Stimulated activated naive CD8-positive, alpha-beta T cell treated with anti-CD3 and anti-CD28 coated beads, Interleukin-15, amount 100 ng/mL, for 72 hours (primary cell): ENCODE data around the gene FBXO31.

ENCODE experiments used
- ATAC-seq: fragments of 150-1000 bp; cut with Tn5 transposase; 2 replicates; pipeline ENCODE4 v1.10.0; 2021; ENCODE audit warnings: mild to moderate bottlenecking, moderate library complexity
- DNase-seq, 2 donors: peaks; one replicate each; pipeline ENCODE4 v3.0.0; 2021 to 2022
- H3K27ac Mint-ChIP-seq, 2 donors: one replicate each; pipeline ENCODE4 v1.8.0; 2022; ENCODE audit warnings: mild to moderate bottlenecking in 2 of 2, mixed read lengths in 2 of 2, moderate library complexity in 2 of 2
- H3K27me3 Mint-ChIP-seq: one replicate; pipeline ENCODE4 v1.8.0; 2022; ENCODE audit warnings: mixed read lengths
- H3K4me1 Mint-ChIP-seq: one replicate; pipeline ENCODE4 v1.8.0; 2022; ENCODE audit warnings: mild to moderate bottlenecking, mixed read lengths
- H3K4me3 Mint-ChIP-seq, 2 donors: one replicate each; pipeline ENCODE4 v1.8.0; 2022; ENCODE audit warnings: mild to moderate bottlenecking in 2 of 2, mixed read lengths in 2 of 2, moderate library complexity in 1 of 2
- H3K9me3 Mint-ChIP-seq, 2 donors: one replicate each; pipeline ENCODE4 v1.8.0; 2022; ENCODE audit warnings: mixed read lengths in 2 of 2

FBXO31 gene

GRCh38 chr16:87312008-87312407, 71.6 kb downstream of the FBXO31 start:
- DNase-seq = no peak
- Mint-ChIP-seq H3K9me3 (no peaks in the 10 kb centered on the region), H3K4me1 (peaks cover 15% of the 10 kb centered on the region), H3K27me3 (no peaks in the 10 kb centered on the region), H3K27ac (no peak overlapping the region), H3K4me3 (no peak overlapping the region)
- ATAC-seq = no peak

- ATAC-seq (no peak), DNase-seq (no peak)
- no peaks in the 10 kb centered on the region for H3K27me3 Mint-ChIP-seq
- peaks cover 11% of the 10 kb centered on the region for H3K4me1 Mint-ChIP-seq
- H3K9me3 Mint-ChIP-seq = no peaks in the 10 kb centered on the region
- H3K27ac Mint-ChIP-seq = no peak overlapping the region
- H3K4me3 Mint-ChIP-seq = no peak overlapping the region
Measured at GRCh38 chr16:87311387-87311786, 72.2 kb downstream of the FBXO31 start.

- no peak overlapping the region for H3K4me3 Mint-ChIP-seq
- H3K27me3 Mint-ChIP-seq = no peaks in the 10 kb centered on the region
Measured at GRCh38 chr16:87310610-87311009, 73.0 kb downstream of the FBXO31 start.

DNA sequence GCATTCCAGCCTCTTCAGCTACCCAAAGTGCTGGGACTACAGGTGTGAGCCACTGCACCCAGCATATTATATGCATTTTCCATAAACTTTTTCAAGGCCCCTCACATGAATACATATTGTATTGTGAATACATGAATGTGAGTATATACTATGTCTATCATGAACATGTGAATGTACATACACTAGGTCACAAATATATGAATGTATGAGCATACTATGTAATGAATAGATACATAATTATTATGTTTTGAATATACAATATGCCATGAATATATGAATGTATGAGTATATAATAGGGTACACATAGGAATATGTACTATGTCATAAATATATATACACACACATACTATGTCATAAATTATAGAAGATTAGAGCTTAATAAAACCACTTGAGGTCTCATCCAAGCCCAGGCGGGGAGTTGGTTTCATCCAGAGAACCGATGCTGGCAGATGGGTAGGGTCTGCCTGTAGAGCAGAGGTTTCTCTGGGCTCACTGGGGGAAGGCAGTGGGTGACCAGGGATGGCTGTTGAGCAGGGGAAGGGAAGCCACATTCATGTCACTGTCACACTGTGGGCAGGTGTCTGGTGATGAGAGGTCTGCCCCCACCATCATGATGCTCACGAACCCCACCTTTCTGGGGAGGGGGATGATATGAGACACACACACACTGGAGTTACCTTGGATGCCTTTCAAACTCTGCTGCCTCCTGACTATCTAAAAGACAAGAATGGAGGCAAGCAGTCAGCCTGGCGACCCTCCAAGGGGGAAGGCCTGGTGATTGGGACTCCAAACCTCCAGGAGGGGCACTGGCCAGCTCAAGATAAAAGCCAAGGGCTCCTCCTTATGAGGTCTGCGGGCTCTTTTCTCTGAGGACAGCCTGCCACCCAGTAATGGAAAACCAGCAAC, 73.7 kb downstream of the FBXO31 start:
- Mint-ChIP-seq H3K4me1 (no peaks in the 10 kb centered on the region), H3K4me3 (no peak overlapping the region), H3K27ac (peak overlapping the region in 1 of 2 donors; percentile 87)

More at GRCh38 chr16:87310610-87311009, 73.0 kb downstream of the FBXO31 start:
- peak overlapping the region in 1 of 2 donors; percentile 87 for H3K27ac Mint-ChIP-seq
- ATAC-seq = peak; percentile 23
- peaks cover 3% of the 10 kb centered on the region for H3K4me1 Mint-ChIP-seq
- H3K9me3 Mint-ChIP-seq = no peaks in the 10 kb centered on the region
- no peak for DNase-seq

DNA sequence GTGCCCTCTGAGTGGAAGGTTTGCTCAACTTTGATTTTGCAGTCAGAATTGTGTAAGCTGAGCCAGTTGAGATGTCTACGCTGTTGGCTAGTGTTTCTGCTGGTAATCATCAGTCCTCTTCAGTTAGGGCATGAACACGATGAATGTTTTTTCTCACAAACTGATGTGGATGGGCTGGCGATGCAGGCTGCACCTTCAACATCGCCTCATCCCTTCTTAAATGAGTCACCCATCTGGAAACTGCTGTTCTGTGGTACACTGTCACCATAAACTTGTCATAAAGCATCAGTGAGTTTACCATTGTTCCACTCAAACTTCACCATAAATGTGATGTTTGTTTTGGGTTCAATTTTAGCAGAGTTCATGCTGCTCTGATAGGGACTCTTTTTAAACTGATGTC, 74.8 kb downstream of the FBXO31 start:
- H3K27me3 Mint-ChIP-seq = no peaks in the 10 kb centered on the region
- no peaks in the 10 kb centered on the region for H3K9me3 Mint-ChIP-seq
- DNase-seq = peak in 1 of 2 donors; percentile 28
- H3K4me3 Mint-ChIP-seq = no peak overlapping the region
- H3K4me1 Mint-ChIP-seq = peaks cover 4% of the 10 kb centered on the region
- H3K27ac Mint-ChIP-seq = no peak overlapping the region
- ATAC-seq = peak; percentile 94

More for the DNA sequence above, 73.7 kb downstream of the FBXO31 start:
- DNase-seq = no peak
- Mint-ChIP-seq H3K9me3 (no peaks in the 10 kb centered on the region), H3K27me3 (no peaks in the 10 kb centered on the region)
- no peak for ATAC-seq

DNA sequence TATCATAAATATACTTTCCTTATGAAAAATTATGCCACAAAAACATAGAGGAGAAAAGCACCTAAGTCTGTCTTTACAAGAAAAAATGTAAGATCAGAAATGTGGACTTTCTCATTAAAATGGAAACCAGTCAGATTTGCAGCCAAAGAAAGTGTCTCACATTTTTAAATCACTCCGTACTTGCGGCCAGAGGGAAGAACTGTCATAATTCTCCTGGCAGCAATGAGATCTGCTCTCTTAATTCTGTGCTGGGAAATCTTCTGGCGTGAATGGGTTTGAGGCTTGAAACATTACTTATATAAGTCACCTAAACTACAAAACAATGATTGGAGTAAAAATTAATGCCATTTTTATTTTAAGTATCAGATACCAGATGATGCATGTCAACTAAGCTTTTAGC, 77.1 kb downstream of the FBXO31 start:
- Mint-ChIP-seq H3K9me3 (no peaks in the 10 kb centered on the region), H3K4me1 (peaks cover 16% of the 10 kb centered on the region), H3K4me3 (no peak overlapping the region), H3K27me3 (no peaks in the 10 kb centered on the region), H3K27ac (no peak overlapping the region)
- DNase-seq (no peak), ATAC-seq (no peak)

GRCh38 chr16:87305505-87306391, 77.8 kb downstream of the FBXO31 start:
- H3K9me3 Mint-ChIP-seq = no peaks in the 10 kb centered on the region
- ATAC-seq (no peak), DNase-seq (no peak)
- no peak overlapping the region for H3K4me3 Mint-ChIP-seq
- H3K4me1 Mint-ChIP-seq = peaks cover 16% of the 10 kb centered on the region
- no peaks in the 10 kb centered on the region for H3K27me3 Mint-ChIP-seq
- no peak overlapping the region for H3K27ac Mint-ChIP-seq

DNA sequence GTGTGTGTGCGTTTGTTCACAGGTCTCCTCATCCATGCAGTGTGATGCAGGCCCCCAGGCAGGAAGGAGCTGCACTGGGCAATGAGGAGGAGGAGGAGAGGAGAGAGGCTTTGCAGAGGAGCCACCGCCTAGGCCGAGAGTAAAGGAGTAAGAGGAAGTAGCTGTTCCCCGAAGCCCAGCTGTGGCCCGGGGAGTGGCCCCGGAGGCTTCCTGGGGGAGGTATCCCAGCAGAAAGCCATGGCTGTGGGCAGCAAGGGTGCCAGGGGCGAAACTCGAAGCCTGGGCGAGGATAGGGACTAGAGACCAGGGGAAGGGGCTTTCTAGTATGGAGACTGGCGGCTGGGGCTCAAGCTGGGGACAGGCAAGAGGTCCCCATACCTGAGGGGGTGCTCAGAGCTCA, 78.6 kb downstream of the FBXO31 start:
- ATAC-seq (no peak), DNase-seq (no peak)
- Mint-ChIP-seq H3K4me3 (no peak overlapping the region), H3K9me3 (no peaks in the 10 kb centered on the region), H3K27ac (peak overlapping the region in 1 of 2 donors; percentile 77), H3K27me3 (no peaks in the 10 kb centered on the region), H3K4me1 (peaks cover 16% of the 10 kb centered on the region)

DNA sequence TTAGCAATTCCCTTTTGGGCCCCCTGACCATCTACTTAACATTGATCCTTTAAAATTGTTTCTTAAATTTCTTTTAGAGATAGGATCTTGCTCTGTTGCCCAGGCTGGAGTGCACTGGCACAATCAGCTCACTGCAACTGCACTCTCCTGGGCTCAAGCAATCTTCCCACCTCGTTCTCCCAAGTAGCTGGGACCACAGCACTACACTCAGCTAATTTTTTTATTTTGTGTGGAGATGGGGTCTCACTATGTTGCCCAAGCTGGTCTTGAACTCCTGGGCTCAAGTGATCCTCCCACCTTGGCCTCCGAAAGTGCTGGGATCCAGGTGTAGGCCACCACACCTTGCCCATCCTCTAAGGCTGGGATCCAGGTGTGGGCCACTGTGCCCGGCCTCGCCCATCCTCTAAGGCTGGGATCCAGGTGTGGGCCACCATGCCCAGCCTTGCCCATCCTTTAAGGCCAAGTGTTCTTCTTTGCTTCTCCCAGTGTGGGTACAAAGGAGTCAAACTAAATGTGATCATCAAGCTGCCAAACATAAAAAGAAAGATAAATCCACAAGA, 79.5 kb downstream of the FBXO31 start:
- H3K4me1 Mint-ChIP-seq = peaks cover 16% of the 10 kb centered on the region
- no peaks in the 10 kb centered on the region for H3K27me3 Mint-ChIP-seq
- DNase-seq (no peak), ATAC-seq (no peak)
- peak overlapping the region; percentile 88 to 89 for H3K27ac Mint-ChIP-seq
- no peak overlapping the region for H3K4me3 Mint-ChIP-seq
- no peaks in the 10 kb centered on the region for H3K9me3 Mint-ChIP-seq

DNA sequence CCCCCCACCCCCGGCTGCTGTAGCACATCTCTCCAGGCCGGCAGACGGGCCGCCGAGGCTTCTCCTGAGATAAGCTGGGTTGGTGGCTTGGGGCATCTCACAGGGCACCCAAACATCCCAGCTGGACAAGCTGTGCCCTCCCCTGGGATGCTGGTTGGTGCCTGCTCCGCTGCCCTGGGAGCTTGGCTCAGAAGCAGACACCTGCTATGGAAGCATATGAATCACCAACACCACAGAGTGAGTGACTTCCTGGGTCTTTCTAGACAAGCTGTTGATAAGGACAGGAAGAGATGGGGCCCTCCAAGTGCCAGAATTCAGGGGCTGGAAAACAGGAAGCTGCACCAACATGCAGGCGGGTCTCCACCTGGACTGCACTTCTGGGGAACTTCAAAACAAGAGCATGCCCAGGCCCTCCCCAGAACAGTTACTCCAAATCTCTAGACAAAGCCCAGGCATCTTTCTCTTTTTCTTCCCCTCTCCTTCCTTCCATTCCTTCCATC, 80.1 kb downstream of the FBXO31 start:
- H3K27ac Mint-ChIP-seq = peak overlapping the region; percentile 88 to 89
- no peaks in the 10 kb centered on the region for H3K9me3 Mint-ChIP-seq
- peak; percentile 74 for ATAC-seq
- peaks cover 19% of the 10 kb centered on the region for H3K4me1 Mint-ChIP-seq
- H3K4me3 Mint-ChIP-seq = no peak overlapping the region
- no peak for DNase-seq
- H3K27me3 Mint-ChIP-seq = no peaks in the 10 kb centered on the region

- Mint-ChIP-seq H3K4me3 (no peak overlapping the region), H3K4me1 (peaks cover 23% of the 10 kb centered on the region), H3K27me3 (no peaks in the 10 kb centered on the region), H3K27ac (no peak overlapping the region), H3K9me3 (no peaks in the 10 kb centered on the region)
- ATAC-seq (no peak), DNase-seq (no peak)
Measured at GRCh38 chr16:87298857-87299465, 84.6 kb downstream of the FBXO31 start.

- Mint-ChIP-seq H3K9me3 (no peaks in the 10 kb centered on the region), H3K27me3 (no peaks in the 10 kb centered on the region), H3K27ac (no peak overlapping the region), H3K4me3 (no peak overlapping the region), H3K4me1 (peaks cover 14% of the 10 kb centered on the region)
- peak; percentile 32 to 40 for DNase-seq
- peak; percentile 46 for ATAC-seq
Measured at GRCh38 chr16:87297918-87298631, 85.5 kb downstream of the FBXO31 start.

GRCh38 chr16:87297407-87297806, 86.2 kb downstream of the FBXO31 start:
- Mint-ChIP-seq H3K9me3 (no peaks in the 10 kb centered on the region), H3K27ac (peak overlapping the region in 1 of 2 donors; percentile 55), H3K4me1 (peaks cover 10% of the 10 kb centered on the region), H3K4me3 (no peak overlapping the region), H3K27me3 (no peaks in the 10 kb centered on the region)
- ATAC-seq (no peak), DNase-seq (no peak)

DNA sequence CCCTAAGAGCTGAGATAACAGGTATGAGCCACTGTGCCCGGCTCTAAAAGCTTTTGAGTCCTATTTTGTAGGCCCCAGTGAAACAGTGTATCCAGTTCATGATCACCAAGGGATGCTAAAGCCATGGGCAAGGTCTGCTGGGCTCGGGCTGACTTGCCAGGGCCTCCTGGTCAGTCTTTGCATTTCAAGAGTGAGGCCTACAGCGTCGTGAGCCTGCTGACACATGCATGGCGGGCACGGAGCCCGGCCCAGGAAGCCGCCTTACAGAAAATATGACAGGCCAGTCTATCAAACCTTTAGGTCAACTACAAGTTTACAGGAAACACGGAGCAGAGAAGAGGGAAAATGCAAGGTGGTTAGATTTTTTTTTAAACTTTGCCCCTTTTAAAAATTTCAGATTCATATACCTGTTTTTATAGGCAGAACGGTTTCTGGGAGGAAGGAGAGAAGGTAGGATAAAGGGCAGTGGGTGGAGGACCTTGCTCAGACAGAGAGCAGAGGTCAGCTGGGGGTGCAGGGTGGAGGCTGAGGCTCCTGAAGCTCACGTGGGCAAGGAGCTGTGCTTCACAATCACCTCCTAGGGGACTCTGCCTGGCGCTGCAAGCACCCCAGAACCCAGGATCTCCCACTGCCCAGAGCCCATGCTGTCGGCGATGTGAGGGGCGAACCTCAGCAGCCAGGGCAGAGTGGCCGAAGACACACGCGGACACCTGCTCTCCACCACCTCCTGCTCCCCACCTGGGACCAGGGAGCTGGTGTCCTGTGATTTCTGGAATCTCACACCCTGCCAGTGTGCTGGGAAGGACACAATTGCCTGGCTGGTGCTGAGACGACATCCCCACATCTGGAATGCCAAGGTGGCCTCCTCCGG, 87.7 kb downstream of the FBXO31 start:
- Mint-ChIP-seq H3K4me1 (peaks cover 10% of the 10 kb centered on the region), H3K9me3 (peaks cover 0 to 4% of the 10 kb centered on the region in 2 donors), H3K27me3 (no peaks in the 10 kb centered on the region), H3K4me3 (no peak overlapping the region), H3K27ac (peak overlapping the region in 1 of 2 donors; percentile 77)
- ATAC-seq (no peak), DNase-seq (no peak)
